VCaP (cell line): Measurements from ENCODE around the gene VPS39.

ENCODE experiments used
- H3K27ac ChIP-seq: fragments of 450-650 bp; 2 replicates; pipeline ENCODE4 v1.5.1; 2017
- CTCF ChIP-seq: fragments of 450-650 bp; conservative IDR thresholded peaks from 2 replicates; pipeline ENCODE4 v1.5.1; 2017; ENCODE audit warnings: mild to moderate bottlenecking, moderate library complexity

Gene VPS39

GRCh38 chr15:42157981-42158765, 49.9 kb downstream of the VPS39 start:
- TF ChIP-seq CTCF = no peak
- H3K27ac ChIP-seq = peak overlapping the region; percentile 95; the same call in 1 of the 2 replicates

GRCh38 chr15:42157381-42157780, 50.7 kb downstream of the VPS39 start:
- peak overlapping the region; percentile 95 for H3K27ac ChIP-seq
- TF ChIP-seq CTCF = no peak

DNA sequence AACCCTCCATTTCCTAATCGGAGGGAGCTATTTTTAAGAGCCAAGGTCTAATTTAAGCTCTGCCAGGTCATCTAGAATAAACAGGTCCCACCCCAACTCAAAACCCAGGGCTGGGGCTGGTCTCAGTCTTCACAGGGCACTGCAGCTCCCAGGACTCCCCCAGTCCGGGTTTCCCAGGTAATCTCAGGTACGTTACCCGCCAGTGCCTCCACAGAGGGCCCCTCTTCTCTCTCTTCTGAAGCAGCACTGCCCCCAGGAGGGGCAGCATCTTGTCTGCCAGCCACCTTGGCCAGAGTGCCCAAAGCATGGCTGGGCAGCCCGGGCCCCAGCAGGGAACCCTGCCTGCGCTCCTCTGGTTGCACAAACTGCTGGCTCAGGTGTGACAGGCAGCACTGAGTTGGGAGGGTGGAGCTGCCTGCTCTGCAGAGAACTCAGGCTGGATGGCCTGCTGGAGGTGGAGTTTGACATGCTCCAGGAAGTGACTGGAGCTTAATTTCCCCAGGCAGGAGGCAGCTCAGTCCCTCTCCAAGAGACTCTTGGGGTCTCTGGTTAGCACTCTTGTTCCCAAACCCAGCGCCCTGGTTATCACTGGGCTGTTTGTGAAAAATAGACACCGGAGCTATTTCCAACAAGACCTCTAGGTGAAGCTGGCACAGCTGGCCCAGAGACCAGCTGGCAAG, 51.7 kb downstream of the VPS39 start, which contains the start of gene PLA2G4F:
Gene PLA2G4F, minus strand, starts transcription at position 394 of the 680 bp plus-strand sequence. Its CDS starts 87 bp downstream, at position 307.
- TF ChIP-seq CTCF = peak; percentile 35; the same call in 1 of the 2 replicates
- H3K27ac ChIP-seq = peak within 1 kb of the TSS; percentile 95

GRCh38 chr15:42155546-42156242, 52.4 kb downstream of the VPS39 start:
- TF ChIP-seq CTCF = no peak
- peak overlapping the region; percentile 95 for H3K27ac ChIP-seq

GRCh38 chr15:42154956-42155355, 53.1 kb downstream of the VPS39 start:
- no peak for TF ChIP-seq CTCF
- H3K27ac ChIP-seq = peak overlapping the region; percentile 95

GRCh38 chr15:42154212-42154941, 53.7 kb downstream of the VPS39 start:
- no peak for TF ChIP-seq CTCF
- H3K27ac ChIP-seq = peak overlapping the region; percentile 95

DNA sequence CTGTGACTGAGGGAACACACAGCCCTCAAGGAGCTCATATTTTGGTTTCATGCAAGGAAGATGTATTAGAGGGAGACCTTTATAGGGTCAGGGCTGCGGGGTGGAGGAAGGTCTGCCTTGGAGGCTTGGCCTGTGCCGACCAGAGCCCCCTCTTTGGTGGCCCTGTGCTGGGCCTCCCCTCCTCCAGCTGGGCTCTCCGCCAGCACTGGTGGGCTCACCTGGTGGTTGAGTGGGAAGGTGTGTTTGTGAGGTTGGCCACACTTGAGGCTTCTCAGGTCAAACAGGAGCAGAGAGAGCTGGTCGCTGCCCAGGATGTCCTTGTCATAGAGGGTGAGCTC, 54.3 kb downstream of the VPS39 start:
- H3K27ac ChIP-seq = no peak overlapping the region; the same call in 1 of the 2 replicates
- TF ChIP-seq CTCF = no peak
